H9 (cell line): Measurements from ENCODE around the gene TTLL9. TPM values are rescaled to one million over a fixed set of nuclear protein-coding genes. Genes with fewer than 3 reads are reported as not detected.

Source experiments
- DNase-seq: peaks from one replicate; pipeline ENCODE4 v3.0.0-alpha.2; 2017
- H2AFZ ChIP-seq: one replicate; pipeline ENCODE4 v1.6.1; 2013; ENCODE audit warnings: mild to moderate bottlenecking, low read length, control low read depth, moderate library complexity
- H2AK5ac ChIP-seq: 2 replicates; pipeline ENCODE4 v1.6.1; 2013; ENCODE audit warnings: low read length, control low read depth, mixed read lengths; ENCODE audit not compliant: insufficient read length
- H2BK120ac ChIP-seq: one replicate; pipeline ENCODE4 v1.6.1; 2013; ENCODE audit warnings: low read depth, mild to moderate bottlenecking, low read length, control low read depth, inconsistent platforms; ENCODE audit not compliant: poor library complexity, severe bottlenecking
- H2BK12ac ChIP-seq: 2 replicates; pipeline ENCODE4 v1.6.1; 2013; ENCODE audit warnings: low read length, control low read depth, mixed read lengths, low read depth; ENCODE audit not compliant: insufficient read length
- H2BK15ac ChIP-seq: 2 replicates; pipeline ENCODE4 v1.6.1; 2013; ENCODE audit warnings: low read depth, low read length, control low read depth
- H2BK20ac ChIP-seq: one replicate; pipeline ENCODE4 v1.6.1; 2013; ENCODE audit warnings: low read depth, mild to moderate bottlenecking, low read length, control low read depth, inconsistent platforms; ENCODE audit not compliant: poor library complexity, severe bottlenecking
- H2BK5ac ChIP-seq: 2 replicates; pipeline ENCODE4 v1.6.1; 2013; ENCODE audit warnings: low read length, control low read depth, mixed read lengths; ENCODE audit not compliant: insufficient read length
- H3K14ac ChIP-seq: 2 replicates; pipeline ENCODE4 v1.6.1; 2013; ENCODE audit warnings: low read length, control low read depth; ENCODE audit not compliant: insufficient read depth
- H3K18ac ChIP-seq: 2 replicates; pipeline ENCODE4 v1.6.1; 2013; ENCODE audit warnings: low read depth, mild to moderate bottlenecking, mixed read lengths, low read length, control low read depth; ENCODE audit not compliant: insufficient read length
- H3K23ac ChIP-seq: 2 replicates; pipeline ENCODE4 v1.6.1; 2013; ENCODE audit warnings: low read length, control low read depth, mixed read lengths, low read depth; ENCODE audit not compliant: insufficient read length
- H3K23me2 ChIP-seq: 2 replicates; pipeline ENCODE4 v1.6.1; 2013; ENCODE audit warnings: low read depth, mild to moderate bottlenecking, mixed read lengths, low read length, control low read depth; ENCODE audit not compliant: insufficient read length, poor library complexity, severe bottlenecking
- H3K27ac ChIP-seq: 2 replicates; pipeline ENCODE4 v1.5.1; 2013; ENCODE audit warnings: low read length, control low read depth, mixed read lengths, low read depth; ENCODE audit not compliant: insufficient read length
- H3K27me3 ChIP-seq: 2 replicates; pipeline ENCODE4 v1.6.1; 2013; ENCODE audit warnings: low read length, control low read depth, inconsistent platforms; ENCODE audit not compliant: insufficient read depth
- H3K4ac ChIP-seq: 2 replicates; pipeline ENCODE4 v1.6.1; 2013; ENCODE audit warnings: low read depth, mild to moderate bottlenecking, control low read depth, inconsistent platforms, low read length, moderate library complexity
- H3K4me1 ChIP-seq: 2 replicates; pipeline ENCODE4 v1.6.1; 2013; ENCODE audit warnings: low read length, control low read depth, inconsistent platforms; ENCODE audit not compliant: insufficient read depth
- H3K4me2 ChIP-seq: 2 replicates; pipeline ENCODE4 v1.6.1; 2013; ENCODE audit warnings: low read length, control low read depth, mixed read lengths; ENCODE audit not compliant: insufficient read length, insufficient read depth
- H3K56ac ChIP-seq: 2 replicates; pipeline ENCODE4 v1.6.1; 2013; ENCODE audit warnings: low read depth, mild to moderate bottlenecking, mixed read lengths, low read length, control low read depth; ENCODE audit not compliant: insufficient read length
- H3K79me1 ChIP-seq: 2 replicates; pipeline ENCODE4 v1.6.1; 2013; ENCODE audit warnings: low read depth, mild to moderate bottlenecking, moderate library complexity, low read length, control low read depth, inconsistent platforms; ENCODE audit not compliant: insufficient read depth, poor library complexity, severe bottlenecking
- H3K79me2 ChIP-seq: 2 replicates; pipeline ENCODE4 v1.6.1; 2013; ENCODE audit warnings: low read length, control low read depth, inconsistent platforms; ENCODE audit not compliant: insufficient read depth
- H3K9ac ChIP-seq: 2 replicates; pipeline ENCODE4 v1.6.1; 2013; ENCODE audit warnings: low read length, control low read depth, mixed read lengths; ENCODE audit not compliant: insufficient read length; ENCODE audit errors: extremely low read depth
- H3K9me3 ChIP-seq: one replicate; pipeline ENCODE4 v1.6.1; 2013; ENCODE audit warnings: low read depth, low read length, inconsistent platforms; ENCODE audit not compliant: control insufficient read depth
- H3T11ph ChIP-seq: one replicate; pipeline ENCODE4 v1.6.1; 2013; ENCODE audit warnings: mild to moderate bottlenecking, low read length, control low read depth, inconsistent platforms
- H4K20me1 ChIP-seq: one replicate; pipeline ENCODE4 v1.6.1; 2013; ENCODE audit not compliant: control insufficient read depth, insufficient read length, insufficient read depth
- H4K5ac ChIP-seq: 2 replicates; pipeline ENCODE4 v1.6.1; 2013; ENCODE audit warnings: low read depth, mild to moderate bottlenecking, mixed read lengths, low read length, control low read depth; ENCODE audit not compliant: insufficient read length
- H4K8ac ChIP-seq: replicated peaks from 2 replicates; pipeline ENCODE4 v1.6.1; 2013; ENCODE audit warnings: low read length, control low read depth, mixed read lengths, low read depth; ENCODE audit not compliant: insufficient read length
- H4K91ac ChIP-seq: 2 replicates; pipeline ENCODE4 v1.6.1; 2013; ENCODE audit warnings: low read depth, mild to moderate bottlenecking, moderate library complexity, mixed read lengths, low read length, control low read depth; ENCODE audit not compliant: insufficient read length
- H3K27ac Mint-ChIP-seq, 3 experiments: 2 replicates in 2 of 3; 3 replicates in 1 of 3; pipeline ENCODE4 v1.8.0; 2020 to 2021; ENCODE audit warnings: mixed read lengths in 3 of 3, mild to moderate bottlenecking in 1 of 3, moderate library complexity in 1 of 3
- H3K27me3 Mint-ChIP-seq: 2 replicates; pipeline ENCODE4 v1.8.0; 2021; ENCODE audit warnings: low read depth, mild to moderate bottlenecking, moderate library complexity, mixed read lengths
- H3K36me3 Mint-ChIP-seq, 3 experiments: 2 replicates in 2 of 3; 3 replicates in 1 of 3; pipeline ENCODE4 v1.8.0; 2020 to 2021; ENCODE audit warnings: low read depth in 3 of 3, mixed read lengths in 3 of 3; ENCODE audit not compliant: insufficient read depth in 1 of 3
- H3K4me1 Mint-ChIP-seq, 2 experiments: 2 replicates each; pipeline ENCODE4 v1.8.0; 2020; ENCODE audit warnings: mixed read lengths in 2 of 2
- H3K4me3 Mint-ChIP-seq, 2 experiments: 2 replicates in 1 of 2; 3 replicates in 1 of 2; pipeline ENCODE4 v1.8.0; 2020 to 2021; ENCODE audit warnings: mild to moderate bottlenecking in 2 of 2, mixed read lengths in 2 of 2, moderate library complexity in 1 of 2
- H3K9me3 Mint-ChIP-seq, 2 experiments: 2 replicates in 1 of 2; 3 replicates in 1 of 2; pipeline ENCODE4 v1.8.0; 2020; ENCODE audit warnings: mild to moderate bottlenecking in 2 of 2, mixed read lengths in 2 of 2, moderate library complexity in 1 of 2
- CTCF ChIP-seq: fragments of 200-600 bp; sonication (generic); conservative IDR thresholded peaks from 3 replicates; pipeline ENCODE4 v1.8.0; 2021; ENCODE audit warnings: antibody characterized with exemption, mild to moderate bottlenecking
- WGBS: extraction: QIAGEN DNeasy Blood & Tissue Kit; methylation state at CpG from one replicate; pipeline ENCODE4 v1.1.7; 2013; ENCODE audit warnings: missing lambda C conversion rate, low lambda C conversion rate, mixed read lengths; ENCODE audit not compliant: insufficient read length; ENCODE audit errors: extremely low coverage; 5-methylcytosine and 5-hydroxymethylcytosine counted together
- total RNA-seq: library from RNA; stranded (reverse); gene quantifications from 2 replicates; pipeline ENCODE4 v1.2.1, GENCODE V29; 2021

The TTLL9 gene
- total RNA-seq, 1 experiment from 2014 or later, result 0.20 TPM

- no peak overlapping the region for H3T11ph ChIP-seq
- H3K23me2 ChIP-seq, result no peaks in the 10 kb centered on the region
- no peak overlapping the region for H3K18ac ChIP-seq
- WGBS, result no CpG with 5 or more reads among the region's 8 CpGs
- no peak overlapping the region for H3K27ac ChIP-seq
- no peak overlapping the region for H3K9ac ChIP-seq
- no peak overlapping the region for H3K14ac ChIP-seq
- no peaks in the 10 kb centered on the region for H4K20me1 ChIP-seq
- no peaks in the 10 kb centered on the region for H3K4me1 ChIP-seq
- no peak overlapping the region for H2BK120ac ChIP-seq
- H2BK5ac ChIP-seq, result no peak overlapping the region
- no peak overlapping the region for H2BK20ac ChIP-seq
- Mint-ChIP-seq H3K27me3 (peaks cover 5% of the 10 kb centered on the region), H3K9me3 (no peaks in the 10 kb centered on the region; a peak in 1 of 5 replicates), H3K27ac (no peak overlapping the region), H3K4me1 (peaks cover 30 to 39% of the 10 kb centered on the region in 2 experiments), H3K36me3 (no peaks in the 10 kb centered on the region; a peak in 1 of 7 replicates), H3K4me3 (no peak overlapping the region)
- H3K4ac ChIP-seq, result no peak overlapping the region
- H3K27me3 ChIP-seq, result no peaks in the 10 kb centered on the region
- no peak overlapping the region for H3K56ac ChIP-seq
- no peak overlapping the region for H3K4me2 ChIP-seq
- no peak overlapping the region for H4K91ac ChIP-seq
- no peak overlapping the region for H4K8ac ChIP-seq
- H3K79me1 ChIP-seq, result no peaks in the 10 kb centered on the region
- H2BK12ac ChIP-seq, result no peak overlapping the region
- H4K5ac ChIP-seq, result no peak overlapping the region
- H3K9me3 ChIP-seq, result no peaks in the 10 kb centered on the region
- no peak for TF ChIP-seq CTCF
- H3K23ac ChIP-seq, result no peak overlapping the region
- H2BK15ac ChIP-seq, result no peak overlapping the region
- no peaks in the 10 kb centered on the region for H3K79me2 ChIP-seq
- no peak overlapping the region for H2AFZ ChIP-seq
- no peak for DNase-seq
- H2AK5ac ChIP-seq, result no peak overlapping the region
Measured at GRCh38 chr20:31924561-31924960, 54.1 kb downstream of the TTLL9 start.
